DND-41 (cell line): ENCODE data around the gene C10orf105.
A peak's percentile ranks its signal among the peaks of the same experiment; 100 is the strongest.

Experiments used
- ATAC-seq: fragments of 200-7000 bp; cut with Tn5 transposase; 3 replicates; pipeline ENCODE4 v1.9.1; 2021; ENCODE audit warnings: low read depth; ENCODE audit not compliant: insufficient read depth
- DNase-seq: peaks from one replicate; pipeline ENCODE4 v3.0.0-alpha.2; 2020
- H2AFZ ChIP-seq: 2 replicates; pipeline ENCODE4 v1.6.0; 2012; ENCODE audit warnings: low read depth, low read length
- H3K27ac ChIP-seq: 2 replicates; pipeline ENCODE4 v1.5.1; 2012; ENCODE audit warnings: low read length, inconsistent platforms
- H3K27me3 ChIP-seq: fragments of 200-600 bp; sonication (generic); 2 replicates; pipeline ENCODE4 v1.6.0; 2012; ENCODE audit warnings: low read length, mild to moderate bottlenecking, inconsistent platforms; ENCODE audit not compliant: insufficient read depth, poor library complexity
- H3K36me3 ChIP-seq: 2 replicates; pipeline ENCODE4 v1.5.1; 2012; ENCODE audit warnings: low read length, inconsistent platforms; ENCODE audit not compliant: insufficient read depth
- H3K4me1 ChIP-seq: 2 replicates; pipeline ENCODE4 v1.5.1; 2012; ENCODE audit warnings: mild to moderate bottlenecking, low read length; ENCODE audit not compliant: insufficient read depth
- H3K4me2 ChIP-seq: 2 replicates; pipeline ENCODE4 v1.6.0; 2012; ENCODE audit warnings: mild to moderate bottlenecking, moderate library complexity, low read length, inconsistent platforms; ENCODE audit not compliant: insufficient read depth
- H3K4me3 ChIP-seq, 2 experiments: fragments of 200-600 bp in 1 of 2; shearing (Covaris generic) in 1 of 2; 2 replicates each; pipeline ENCODE4 v1.5.1; 2012 to 2016; ENCODE audit warnings: inconsistent platforms in 2 of 2, low read length in 2 of 2, mild to moderate bottlenecking in 2 of 2, low read depth in 1 of 2, moderate library complexity in 1 of 2
- H3K79me2 ChIP-seq: 2 replicates; pipeline ENCODE4 v1.6.0; 2012; ENCODE audit warnings: low read length, inconsistent platforms; ENCODE audit not compliant: insufficient read depth
- H3K9ac ChIP-seq: 2 replicates; pipeline ENCODE4 v1.6.0; 2012; ENCODE audit warnings: low read depth, mild to moderate bottlenecking, inconsistent platforms, low read length, moderate library complexity
- H3K9me3 ChIP-seq: 2 replicates; pipeline ENCODE4 v1.5.1; 2012; ENCODE audit warnings: low read length, moderate library complexity, mild to moderate bottlenecking, inconsistent platforms; ENCODE audit not compliant: insufficient read depth, severe bottlenecking
- H4K20me1 ChIP-seq: 2 replicates; pipeline ENCODE4 v1.6.0; 2012; ENCODE audit warnings: low read length; ENCODE audit not compliant: insufficient read depth
- CTCF ChIP-seq: IDR thresholded peaks from 2 replicates; pipeline ENCODE4 v1.5.1; 2012; ENCODE audit warnings: borderline replicate concordance, low read length, moderate library complexity, mild to moderate bottlenecking; ENCODE audit not compliant: poor library complexity, severe bottlenecking; ENCODE audit errors: extremely low read depth
- EZH2 ChIP-seq: IDR thresholded peaks from 3 replicates; pipeline ENCODE4 v1.6.1; 2012; ENCODE audit warnings: borderline replicate concordance, low read depth, mild to moderate bottlenecking, moderate library complexity, low read length, inconsistent platforms; ENCODE audit not compliant: severe bottlenecking

The C10orf105 gene

DNA sequence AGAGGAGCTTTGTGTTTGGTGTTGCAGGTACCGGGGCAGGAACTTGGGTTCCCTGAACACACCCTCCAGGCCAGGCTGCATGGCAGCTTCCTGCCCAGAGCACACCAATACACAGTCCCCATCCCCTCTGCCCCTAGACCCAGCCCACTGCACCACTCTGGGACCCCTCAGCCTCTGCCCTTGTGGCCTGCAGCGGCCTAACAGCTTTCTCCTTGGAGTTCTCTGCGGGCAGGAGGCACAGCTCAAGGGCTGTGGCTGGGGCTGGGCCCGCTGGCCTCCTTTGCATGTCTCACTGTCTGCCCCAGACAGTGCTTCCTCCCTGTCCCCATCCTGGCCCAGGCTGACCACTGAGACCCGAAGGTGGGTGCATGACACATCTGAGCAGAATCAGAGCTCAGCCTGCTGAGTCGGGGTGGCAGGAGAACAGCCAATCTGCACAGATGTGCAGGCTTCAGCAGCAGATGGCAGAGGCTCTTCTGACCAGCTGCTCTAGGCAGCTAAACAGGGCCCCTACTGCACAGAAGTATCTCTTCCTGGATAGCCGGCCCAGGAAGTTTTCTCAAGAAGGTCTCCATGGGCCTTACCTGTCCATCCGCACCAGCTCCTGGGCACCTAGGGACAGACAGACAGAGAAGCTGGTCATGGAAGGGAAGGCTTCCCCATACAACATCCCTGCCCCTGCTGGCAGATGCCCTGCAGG, 33.0 kb upstream of the C10orf105 start:
- no peaks in the 10 kb centered on the region for H3K27me3 ChIP-seq
- no peak overlapping the region for H3K4me3 ChIP-seq
- H3K9ac ChIP-seq = no peak overlapping the region
- no peak for DNase-seq
- H4K20me1 ChIP-seq = no peaks in the 10 kb centered on the region
- no peak for ATAC-seq
- H3K79me2 ChIP-seq = no peaks in the 10 kb centered on the region
- no peaks in the 10 kb centered on the region for H3K9me3 ChIP-seq
- H3K4me1 ChIP-seq = peaks cover 65% of the 10 kb centered on the region
- no peak for TF ChIP-seq CTCF
- H3K4me2 ChIP-seq = no peak overlapping the region
- no peak overlapping the region for H2AFZ ChIP-seq
- H3K27ac ChIP-seq = peak overlapping the region; percentile 39
- peaks cover 8% of the 10 kb centered on the region; the same call in 1 of the 2 replicates for H3K36me3 ChIP-seq

DNA sequence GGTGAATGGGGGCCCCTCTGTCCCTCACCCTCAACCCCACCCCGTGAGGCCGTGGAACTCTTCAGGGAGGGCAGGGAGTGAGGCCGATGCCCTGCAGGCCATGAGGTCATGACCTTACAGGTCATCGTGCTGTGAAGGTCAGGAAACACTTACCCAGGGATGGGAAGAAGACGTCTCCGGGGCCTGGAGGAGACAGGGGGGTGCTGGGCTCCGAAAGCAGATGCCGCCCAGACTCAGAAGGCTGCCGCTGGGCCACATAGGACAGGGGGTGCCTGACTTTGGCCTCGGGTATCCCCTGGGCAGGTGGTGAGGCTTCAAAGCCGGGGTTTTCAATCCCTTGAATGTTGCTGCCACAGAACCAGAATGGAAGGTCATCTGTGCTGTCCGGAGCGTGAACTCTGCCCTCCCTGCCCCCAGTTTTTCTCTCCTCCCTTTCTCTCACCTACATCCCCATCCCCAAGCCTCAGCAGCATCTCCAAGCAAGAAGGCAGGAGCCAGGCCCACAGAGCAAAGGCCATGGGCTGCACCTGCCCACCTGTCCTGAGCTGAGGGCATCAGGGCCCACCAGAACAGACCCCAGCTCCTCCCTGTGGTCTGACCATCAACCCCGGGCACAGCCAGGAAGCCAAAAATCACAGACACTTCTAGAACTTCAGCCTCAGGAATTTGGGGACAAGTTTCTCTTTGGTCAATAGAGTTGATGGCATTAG, 32.1 kb upstream of the C10orf105 start:
- Histone ChIP-seq H3K4me2 (no peak overlapping the region), H3K79me2 (no peaks in the 10 kb centered on the region), H3K4me3 (no peak overlapping the region), H4K20me1 (no peaks in the 10 kb centered on the region), H3K27me3 (no peaks in the 10 kb centered on the region), H3K36me3 (peaks cover 8% of the 10 kb centered on the region; the same call in 1 of the 2 replicates), H3K9me3 (no peaks in the 10 kb centered on the region), H3K27ac (peak overlapping the region; percentile 32), H3K9ac (no peak overlapping the region), H3K4me1 (peaks cover 65% of the 10 kb centered on the region), H2AFZ (no peak overlapping the region)
- DNase-seq (no peak), ATAC-seq (no peak)
- no peak for TF ChIP-seq CTCF
- no peak for TF ChIP-seq EZH2

DNA sequence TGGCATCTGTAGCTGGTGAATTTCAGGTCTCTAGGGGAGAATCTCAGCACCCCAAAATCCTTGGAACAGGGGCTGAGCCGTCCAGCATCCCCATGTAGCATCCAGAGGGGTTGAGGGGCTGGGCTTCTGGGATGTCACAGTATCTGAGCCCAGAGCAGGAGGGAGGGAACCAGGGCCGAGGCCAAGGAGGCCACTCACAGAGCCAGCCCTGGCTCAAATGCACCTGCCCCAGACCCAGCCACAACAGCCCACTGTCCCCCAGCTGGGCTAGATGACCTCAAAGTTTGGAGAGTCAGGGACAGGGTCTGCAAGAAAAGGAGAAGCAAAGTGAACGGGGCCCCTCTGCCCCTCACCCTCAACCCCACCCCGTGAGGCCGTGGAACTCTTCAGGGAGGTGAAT, 31.4 kb upstream of the C10orf105 start:
- Histone ChIP-seq H3K36me3 (peaks cover 8% of the 10 kb centered on the region; the same call in 1 of the 2 replicates), H3K79me2 (no peaks in the 10 kb centered on the region), H4K20me1 (no peaks in the 10 kb centered on the region), H2AFZ (no peak overlapping the region), H3K4me2 (no peak overlapping the region), H3K4me3 (no peak overlapping the region), H3K9me3 (no peaks in the 10 kb centered on the region), H3K4me1 (peaks cover 63% of the 10 kb centered on the region), H3K27me3 (no peaks in the 10 kb centered on the region), H3K27ac (peak overlapping the region; percentile 95), H3K9ac (no peak overlapping the region)
- ATAC-seq (no peak), DNase-seq (no peak)
- TF ChIP-seq CTCF (no peak), EZH2 (no peak)
